DLD1 (cell line): ENCODE results near the gene NTNG1.

Source experiments
- in situ Hi-C: cut with HindIII; loops from 2 replicates; pipeline ENCODE4 v1.10.0; 2017; ENCODE audit warnings: low sequenced_read_pairs

The NTNG1 gene

GRCh38 chr1:107323784-107324183 lies 182.9 kb downstream of the NTNG1 start:
- in situ Hi-C loops: no loop called here

GRCh38 chr1:107326824-107327445 lies 186.1 kb downstream of the NTNG1 start:
- in situ Hi-C loops: no loop called here

DNA sequence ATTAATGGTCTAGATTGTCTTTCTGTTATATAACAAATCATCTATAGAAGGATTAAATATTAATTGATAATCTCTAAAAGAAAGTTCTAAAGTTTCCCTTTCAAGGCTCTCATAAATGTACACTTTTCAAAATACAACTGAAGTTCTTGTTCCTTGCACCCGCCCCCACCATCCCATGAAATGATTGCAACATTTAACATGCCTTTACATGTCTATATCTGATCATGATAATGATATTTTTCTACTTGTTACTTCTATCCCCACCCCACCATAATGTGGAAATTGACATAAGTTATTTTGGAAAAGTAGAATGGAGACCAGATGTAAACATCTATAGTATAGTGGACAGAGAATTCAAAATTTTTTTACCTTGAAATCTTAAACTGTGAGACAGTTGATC lies 186.6 kb downstream of the NTNG1 start:
- in situ Hi-C loops: no loop called here

DNA sequence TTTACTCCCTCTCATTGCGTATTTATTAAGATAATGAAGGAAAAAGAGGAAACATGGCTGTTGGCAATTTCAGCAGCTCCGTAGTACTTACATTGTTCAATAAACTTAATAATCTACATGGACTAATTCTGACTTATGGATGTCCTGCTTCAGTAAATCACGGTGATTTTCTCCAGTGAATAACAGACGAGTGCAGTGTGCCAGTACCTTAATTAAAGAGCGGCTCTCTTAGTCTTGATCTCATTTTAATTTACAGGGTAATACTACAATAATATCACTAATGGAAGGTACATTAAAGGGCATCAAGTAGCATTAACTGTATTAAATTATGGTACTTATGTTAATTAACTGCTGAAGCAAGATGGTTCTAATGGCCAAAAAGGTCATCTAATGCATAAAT lies 187.2 kb downstream of the NTNG1 start:
- in situ Hi-C loops: no loop called here

GRCh38 chr1:107339775-107340174 lies 198.9 kb downstream of the NTNG1 start:
- in situ Hi-C loops: loop anchor here (5.0 kb wide), 1 partner anchor 53 kb away; no protein-coding TSS in a partner anchor

DNA sequence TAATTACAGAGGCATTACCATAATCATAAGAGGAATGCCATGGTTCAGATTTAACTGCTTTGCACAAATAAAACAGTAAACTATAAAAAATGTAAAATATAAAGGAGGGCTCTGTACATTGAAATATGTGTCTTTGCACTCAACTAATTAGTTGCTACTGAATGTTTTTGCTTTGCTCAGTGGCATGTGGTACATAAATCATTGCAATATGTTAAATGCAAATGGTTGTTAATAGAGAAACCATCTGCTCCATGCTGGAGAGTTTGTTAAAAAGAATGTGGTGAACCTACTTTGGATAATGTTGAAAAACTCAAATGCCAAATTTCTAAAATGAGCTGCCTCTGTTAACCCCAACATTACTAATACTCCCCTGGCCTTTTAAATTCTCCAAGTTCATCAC lies 201.5 kb downstream of the NTNG1 start:
- in situ Hi-C loops: loop anchor here (5.0 kb wide), 1 partner anchor 50 kb away; no protein-coding TSS in a partner anchor

- in situ Hi-C loops: loop anchor here (5.0 kb wide), 1 partner anchor 50 kb away; no protein-coding TSS in a partner anchor
Measured at GRCh38 chr1:107342768-107343167, 201.9 kb downstream of the NTNG1 start.

GRCh38 chr1:107343601-107344000 lies 202.8 kb downstream of the NTNG1 start:
- in situ Hi-C loops: loop anchor here (5.0 kb wide), 1 partner anchor 49 kb away; no protein-coding TSS in a partner anchor

GRCh38 chr1:107344268-107344760 lies 203.5 kb downstream of the NTNG1 start:
- in situ Hi-C loops: loop anchor here (5.0 kb wide), 1 partner anchor 48 kb away; no protein-coding TSS in a partner anchor

DNA sequence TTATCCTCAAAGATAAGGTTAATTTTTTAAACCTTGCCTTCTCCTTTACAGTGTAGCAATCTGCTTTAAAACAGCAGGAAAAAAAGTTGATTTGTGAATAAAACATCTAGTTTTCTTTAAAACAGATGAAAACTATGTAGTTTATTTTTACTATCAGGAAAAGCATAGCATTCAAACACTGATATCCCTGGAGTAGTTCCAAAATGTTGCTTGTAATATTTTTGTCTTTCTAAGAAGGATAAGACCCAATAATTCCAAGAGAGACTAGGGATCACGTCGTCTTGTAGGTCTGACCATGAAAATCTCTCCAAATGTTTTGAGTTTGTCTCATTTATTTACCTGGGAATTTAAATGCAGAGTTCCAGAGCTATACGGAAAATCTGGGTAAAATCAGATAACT lies 204.0 kb downstream of the NTNG1 start:
- in situ Hi-C loops: loop anchor here (5.0 kb wide), 1 partner anchor 47 kb away; no protein-coding TSS in a partner anchor

DNA sequence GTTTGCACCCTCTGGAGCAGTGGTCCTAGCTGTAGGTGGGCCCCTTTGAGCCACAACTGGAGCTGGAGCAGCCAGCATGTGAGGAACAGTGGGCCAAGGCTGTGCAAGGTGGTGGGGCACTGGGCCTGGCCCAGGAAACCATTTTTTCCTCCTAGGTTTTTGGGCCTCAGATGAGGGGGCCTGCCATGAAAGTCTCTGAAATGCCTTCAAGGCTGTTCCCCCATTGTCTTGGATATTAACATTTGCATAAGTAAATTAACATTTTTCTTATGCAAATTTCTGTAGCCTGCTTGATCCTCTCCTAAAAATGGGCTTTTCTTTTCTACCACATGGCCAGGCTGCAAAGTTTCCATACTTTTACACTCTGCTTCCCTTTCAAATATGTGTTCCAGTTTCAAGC lies 212.0 kb downstream of the NTNG1 start:
- in situ Hi-C loops: no loop called here

- in situ Hi-C loops: no loop called here
Measured at GRCh38 chr1:107357376-107357775, 216.5 kb downstream of the NTNG1 start.

DNA sequence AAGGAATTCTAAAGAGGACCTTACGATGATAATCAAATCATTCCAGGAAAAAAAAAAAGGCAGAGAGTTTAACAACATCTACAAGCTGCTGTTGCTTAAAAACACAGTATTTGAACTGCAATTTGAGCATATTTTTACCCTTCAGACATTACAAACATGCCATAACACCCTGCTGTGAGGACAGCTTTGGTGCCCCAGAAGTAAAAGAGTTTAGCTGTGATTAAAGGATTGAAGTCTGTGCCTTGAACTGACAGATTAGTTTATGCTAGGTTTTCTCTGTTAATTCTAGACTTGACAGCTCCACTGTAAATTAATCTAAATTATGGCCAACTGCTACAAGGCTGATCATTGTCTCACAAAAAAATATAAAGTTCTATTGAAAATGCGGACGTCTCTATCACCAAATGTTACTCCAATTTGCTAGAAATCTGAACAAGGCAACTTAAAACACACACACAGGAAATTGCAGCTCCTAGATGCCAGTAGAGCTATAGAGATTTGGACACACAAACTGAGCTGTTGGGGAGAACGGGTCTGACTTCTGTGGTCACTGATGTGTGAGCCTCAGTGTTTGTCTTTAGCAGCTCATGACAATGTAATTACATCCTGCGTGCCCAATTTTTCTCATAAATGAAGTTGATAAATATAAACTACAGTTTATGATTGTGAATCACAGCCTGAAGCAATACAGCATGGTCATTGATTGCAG lies 217.9 kb downstream of the NTNG1 start:
- in situ Hi-C loops: no loop called here

- in situ Hi-C loops: no loop called here
Measured at GRCh38 chr1:107359472-107360241, 218.8 kb downstream of the NTNG1 start.

DNA sequence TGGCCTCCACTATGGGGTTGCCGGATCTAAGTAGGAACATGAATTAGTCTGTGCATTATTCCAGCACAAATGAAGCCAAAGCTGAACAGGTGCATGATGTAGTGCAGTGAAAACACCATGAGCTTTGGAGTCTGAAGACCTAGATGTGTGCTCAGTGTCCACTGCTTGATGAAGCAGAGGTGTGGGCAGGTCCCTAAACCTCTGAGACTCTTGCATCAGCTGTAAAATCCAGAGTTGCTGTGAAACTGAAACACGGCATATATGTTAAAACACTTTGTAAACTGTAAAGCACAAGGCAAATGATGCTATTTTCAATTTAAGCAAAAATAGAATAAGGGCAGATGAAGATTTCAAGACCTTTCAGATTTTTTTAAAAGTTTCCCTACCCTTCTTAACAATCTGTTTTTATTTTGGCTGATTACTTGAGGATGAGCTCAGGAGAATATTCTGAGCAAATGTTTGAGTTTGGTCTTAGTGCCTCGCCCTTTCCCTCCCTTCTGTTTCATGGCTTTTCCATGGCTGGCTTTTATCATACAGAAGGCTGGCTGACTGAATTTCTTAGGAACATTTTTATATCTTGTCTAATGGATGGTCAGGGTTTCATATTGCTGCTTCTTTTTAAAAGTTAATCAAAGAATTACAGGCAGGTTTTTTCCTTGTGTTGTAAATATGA lies 221.8 kb downstream of the NTNG1 start:
- in situ Hi-C loops: no loop called here

DNA sequence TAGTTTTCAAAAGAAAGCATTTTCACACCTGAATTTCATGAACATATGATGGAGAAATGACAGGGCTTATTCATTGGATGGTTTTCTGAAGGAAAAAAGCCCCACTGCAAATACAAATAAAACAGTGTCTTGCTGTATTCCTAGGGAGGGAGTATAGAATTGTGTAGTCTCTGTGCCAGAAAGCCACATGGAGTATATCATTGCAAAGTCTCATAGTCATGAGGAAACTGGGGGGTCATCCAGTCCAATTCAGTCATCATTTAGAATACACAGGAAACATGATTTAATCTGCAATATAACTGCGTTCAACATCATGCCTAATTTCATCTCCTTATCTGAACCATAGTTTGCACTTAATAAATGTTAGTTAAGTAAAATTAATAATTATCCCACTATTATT lies 222.3 kb downstream of the NTNG1 start:
- in situ Hi-C loops: no loop called here

- in situ Hi-C loops: no loop called here
Measured at GRCh38 chr1:107365527-107366240, 224.8 kb downstream of the NTNG1 start.

DNA sequence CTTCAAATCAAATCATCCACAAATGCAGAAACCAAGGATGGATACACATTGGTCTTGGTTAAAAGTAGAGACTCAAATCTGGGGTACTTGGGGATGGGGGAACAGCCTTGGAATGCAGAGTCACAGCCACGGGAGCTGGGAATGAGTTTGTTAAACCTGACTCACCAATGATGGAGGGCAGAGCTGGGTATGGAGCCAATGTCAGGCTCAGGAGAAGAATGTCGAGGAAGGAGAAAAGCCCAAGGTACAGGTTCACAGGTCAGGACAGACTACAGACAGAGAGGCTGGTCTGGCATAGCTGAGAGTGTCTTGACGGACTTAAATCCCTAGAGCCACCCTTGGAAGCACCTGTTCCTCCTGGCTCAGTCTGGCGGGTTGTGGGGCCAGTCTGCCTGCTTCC lies 237.6 kb downstream of the NTNG1 start:
- in situ Hi-C loops: no loop called here

GRCh38 chr1:107378866-107379265 lies 238.0 kb downstream of the NTNG1 start:
- in situ Hi-C loops: no loop called here

GRCh38 chr1:107379826-107380225 lies 239.0 kb downstream of the NTNG1 start:
- in situ Hi-C loops: no loop called here
